Dermis microvascular lymphatic vessel endothelial cell (primary cell): Measurements from ENCODE around the gene CCL27. TPM values are rescaled to one million over a fixed set of nuclear protein-coding genes. Genes with fewer than 3 reads are reported as not detected.
A peak's percentile ranks its signal among the peaks of the same experiment; 100 is the strongest.

Experiments used
- DNase-seq, 2 donors: peaks; one replicate each; pipeline versions ENCODE4 v3.0.0 to v3.0.0-alpha.2; 2010; ENCODE audit warnings: low read depth in 2 of 2
- total RNA-seq: library from RNA; depleted of rRNA; stranded (reverse); fragments of >200 nt; gene quantifications from 2 replicates; pipeline ENCODE4 v1.2.1, GENCODE V29; 2014

Gene CCL27
- total RNA-seq, 1 donor from 2014 or later = not detected

DNA sequence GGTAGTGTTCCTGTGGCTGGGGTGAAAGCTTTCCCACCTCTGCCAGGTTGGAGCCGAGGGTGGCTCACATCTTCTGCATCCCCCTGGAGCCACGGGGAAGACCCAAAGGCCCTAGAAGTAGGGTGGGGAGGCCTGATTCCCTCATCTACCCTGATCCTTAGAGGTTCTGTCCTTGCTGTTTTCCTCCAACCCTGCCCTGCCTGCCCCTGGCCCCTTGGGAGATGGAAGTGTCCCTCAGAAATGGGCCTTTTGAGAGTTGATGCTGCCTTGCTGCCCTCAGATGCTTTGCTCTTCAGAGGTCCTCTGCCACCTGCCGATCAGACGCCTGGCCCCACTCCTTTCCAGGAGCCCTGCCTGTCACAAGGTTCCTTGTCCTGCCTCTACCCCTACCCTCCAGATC, 22.4 kb upstream of the CCL27 start:
- DNase-seq = no peak

DNA sequence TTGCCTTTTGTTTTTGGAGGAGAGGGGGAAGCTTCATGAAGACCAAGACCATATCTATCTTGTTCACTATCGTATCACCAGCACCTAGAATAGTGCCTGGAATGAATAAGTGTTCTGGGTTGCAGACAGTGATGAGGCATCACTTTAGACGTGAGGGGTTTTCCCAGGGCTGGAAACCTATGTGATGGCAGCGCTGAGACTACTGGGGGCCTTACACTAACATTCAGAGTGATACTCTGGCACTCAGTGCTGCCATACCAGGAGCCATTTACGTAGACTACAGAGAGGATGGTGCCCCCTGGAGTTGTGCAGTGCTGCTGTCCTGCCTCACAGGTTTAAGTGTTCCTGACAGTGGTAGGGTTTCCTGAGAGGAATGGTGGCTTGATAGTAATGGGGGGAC, 21.7 kb upstream of the CCL27 start:
- no peak for DNase-seq

DNA sequence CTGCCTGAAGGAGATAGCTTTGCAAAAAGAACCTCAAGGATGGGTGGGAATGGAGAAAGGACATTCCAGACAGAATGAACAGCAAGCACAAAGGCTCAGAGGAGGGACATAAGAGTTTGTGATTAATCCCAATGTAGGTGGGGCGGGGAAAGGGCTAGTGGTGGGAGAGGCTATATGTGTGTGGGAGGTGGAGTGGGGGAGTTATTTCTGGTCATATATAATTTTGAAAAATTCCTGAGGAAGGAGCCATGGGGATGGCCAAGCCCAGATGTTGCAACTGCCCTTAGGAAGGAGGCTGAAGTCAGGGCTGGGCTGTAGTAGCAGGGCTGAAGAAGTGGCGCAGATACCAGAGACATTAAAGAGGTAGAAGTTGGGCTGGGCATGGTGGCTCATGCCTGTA, 13.4 kb upstream of the CCL27 start:
- no peak for DNase-seq

- DNase-seq = peak; percentile 60 to 81
Measured at GRCh38 chr9:34675048-34675714, 12.7 kb upstream of the CCL27 start.

GRCh38 chr9:34674440-34674839, 12.0 kb upstream of the CCL27 start:
- no peak for DNase-seq

GRCh38 chr9:34671307-34671706, 8.8 kb upstream of the CCL27 start:
- no peak for DNase-seq

DNA sequence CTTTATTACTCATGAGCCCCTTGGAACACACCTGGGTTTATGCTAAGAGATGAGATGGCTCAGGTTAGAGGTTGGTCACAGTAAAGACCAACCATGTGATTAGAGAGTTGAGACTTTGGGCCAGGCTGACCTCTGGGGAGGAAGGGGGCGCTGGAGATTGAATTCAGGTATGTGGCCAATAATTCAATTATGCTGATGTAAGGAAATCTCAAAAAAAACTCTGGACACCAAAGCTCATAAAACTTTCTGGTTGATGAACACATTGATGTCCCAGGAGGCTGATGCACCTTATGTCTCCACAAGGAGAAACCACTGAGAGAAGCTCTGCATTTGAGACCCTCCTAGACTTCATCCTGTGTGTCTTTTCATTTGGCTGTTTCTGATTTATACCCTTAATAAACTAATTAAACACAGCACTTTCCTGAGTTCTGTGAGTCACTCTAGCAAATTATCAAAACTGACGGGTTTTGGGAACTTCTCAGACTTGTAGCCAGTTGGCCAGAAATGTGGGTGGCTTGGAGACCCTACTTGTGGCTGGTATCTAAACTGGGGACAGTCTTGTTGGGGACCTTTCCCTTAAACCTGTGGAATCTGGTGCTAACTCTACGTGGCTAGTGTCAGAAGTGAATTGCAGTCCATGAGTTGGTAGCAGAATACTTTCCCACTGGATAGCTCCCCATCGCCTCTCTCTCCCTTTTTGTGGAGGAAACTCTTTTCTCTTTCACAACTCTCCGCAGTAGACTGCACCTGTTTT, 7.5 kb upstream of the CCL27 start:
- no peak for DNase-seq

GRCh38 chr9:34665381-34666250, 3.2 kb upstream of the CCL27 start:
- peak; percentile 34 to 87 for DNase-seq

GRCh38 chr9:34665067-34665380, 2.6 kb upstream of the CCL27 start:
- DNase-seq = no peak

DNA sequence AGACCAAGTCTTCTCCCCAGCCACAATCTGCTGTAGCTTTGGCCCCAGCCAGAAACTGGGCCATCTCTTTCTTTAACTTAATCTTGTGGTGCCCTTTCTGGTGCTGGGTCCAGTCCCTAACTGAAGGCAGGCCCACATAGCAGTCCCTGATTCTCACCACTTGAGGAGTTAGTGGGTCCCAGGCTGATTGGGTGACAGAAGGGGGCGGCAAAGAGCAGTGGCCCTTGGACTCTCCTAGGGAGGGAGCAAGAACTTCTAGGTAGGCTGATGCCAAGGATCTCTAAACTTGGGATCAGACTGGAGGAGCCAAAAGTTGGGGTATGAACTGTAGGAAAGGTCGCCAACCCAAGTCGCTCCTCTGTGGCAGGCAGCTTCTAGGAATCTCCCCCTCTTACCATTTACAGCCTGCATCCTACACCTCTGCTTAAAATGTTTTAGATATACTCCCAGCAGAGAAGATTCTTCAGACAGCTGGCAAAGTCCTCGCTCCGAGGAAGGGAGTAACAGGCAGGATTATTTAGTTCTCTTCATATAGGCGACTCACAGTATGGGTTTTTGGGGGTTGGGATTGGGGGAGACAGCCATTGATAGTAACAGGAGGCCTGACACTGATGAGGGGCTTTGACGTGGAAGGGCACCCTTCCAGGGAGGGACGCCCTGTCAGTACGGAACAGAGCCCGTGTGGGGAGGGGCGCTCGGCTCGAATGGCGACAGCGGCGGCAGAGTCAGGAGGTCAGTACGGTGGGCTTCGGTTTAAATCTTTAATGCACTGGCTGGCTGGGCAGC, 2.0 kb upstream of the CCL27 start:
- peak in 1 of 2 donors; percentile 66 for DNase-seq

- no peak for DNase-seq
Measured at GRCh38 chr9:34663303-34663605, 797 bp upstream of the CCL27 start.

DNA sequence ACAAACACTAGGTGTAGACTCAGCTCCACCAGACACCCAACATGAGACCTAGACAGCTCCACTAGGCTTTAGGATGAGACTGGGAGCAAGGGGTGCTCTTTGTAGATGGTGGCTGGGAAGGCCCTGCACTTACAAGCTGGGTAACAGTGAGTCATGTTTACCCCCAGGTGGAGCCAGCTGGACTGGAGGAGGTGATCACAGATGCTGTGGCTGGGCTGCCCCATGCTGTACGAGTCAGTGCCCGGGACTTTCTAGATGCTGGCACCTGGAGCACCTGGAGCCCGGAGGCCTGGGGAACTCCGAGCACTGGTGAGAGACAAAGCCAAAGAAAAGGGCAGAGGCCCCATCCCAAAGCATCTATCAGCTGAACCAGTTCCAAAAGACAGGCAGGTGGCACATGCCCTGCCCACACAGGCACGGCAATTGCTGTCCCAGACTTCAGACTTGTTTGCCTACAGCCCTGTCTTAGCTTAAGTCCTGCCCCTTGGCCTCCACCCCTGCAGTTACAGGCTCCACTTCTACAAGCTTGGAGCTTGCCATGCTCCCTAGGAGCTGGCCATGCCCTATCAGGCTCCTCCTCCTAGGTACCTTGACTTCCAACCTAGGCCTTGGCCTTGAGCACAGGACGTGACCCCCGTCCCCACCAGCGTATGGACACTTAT, 2.7 kb downstream of the CCL27 start:
- DNase-seq = no peak

- DNase-seq = no peak
Measured at GRCh38 chr9:34658461-34658860, 4.0 kb downstream of the CCL27 start.

GRCh38 chr9:34656992-34657391, 5.5 kb downstream of the CCL27 start:
- DNase-seq = no peak

GRCh38 chr9:34655394-34655793, 7.1 kb downstream of the CCL27 start:
- no peak for DNase-seq

DNA sequence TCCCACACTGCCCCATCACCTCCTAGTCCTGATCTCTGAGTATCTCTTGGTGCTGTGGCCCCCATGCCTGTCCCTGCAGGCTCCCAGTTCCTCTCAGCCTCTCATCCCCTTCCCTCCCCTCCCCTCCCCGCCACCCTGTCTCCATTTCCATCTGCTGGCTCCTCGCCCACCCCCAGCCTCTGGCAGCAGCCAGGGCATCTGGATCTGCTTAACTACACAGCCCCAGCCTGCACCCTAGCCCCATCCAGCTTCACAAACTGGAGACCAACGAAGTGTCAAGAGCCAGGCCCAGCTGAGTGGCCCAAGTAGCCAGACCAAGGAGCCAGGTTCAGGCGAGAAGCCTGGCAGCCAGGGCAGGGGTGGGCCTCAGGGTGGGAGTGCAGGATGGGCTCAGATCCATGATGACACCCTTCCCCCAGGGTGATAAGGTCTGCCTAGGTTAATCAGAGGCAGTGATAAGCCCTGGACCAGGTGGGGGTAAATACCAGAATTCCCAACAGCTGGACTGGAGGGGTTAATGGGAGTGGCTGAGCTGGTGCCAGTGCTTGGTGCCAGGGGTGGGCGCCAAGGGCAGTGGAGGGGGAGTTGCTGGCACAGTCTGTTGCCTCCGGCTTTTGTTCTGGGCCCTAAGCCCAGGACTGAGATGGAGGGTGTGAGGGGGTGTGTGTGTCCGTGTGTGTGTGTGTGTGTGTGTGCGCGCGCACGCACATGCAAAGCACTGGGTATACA, 8.0 kb downstream of the CCL27 start:
- DNase-seq = peak in 1 of 2 donors; percentile 25

GRCh38 chr9:34653151-34654072, 9.0 kb downstream of the CCL27 start:
- peak in 1 of 2 donors; percentile 38 for DNase-seq

DNA sequence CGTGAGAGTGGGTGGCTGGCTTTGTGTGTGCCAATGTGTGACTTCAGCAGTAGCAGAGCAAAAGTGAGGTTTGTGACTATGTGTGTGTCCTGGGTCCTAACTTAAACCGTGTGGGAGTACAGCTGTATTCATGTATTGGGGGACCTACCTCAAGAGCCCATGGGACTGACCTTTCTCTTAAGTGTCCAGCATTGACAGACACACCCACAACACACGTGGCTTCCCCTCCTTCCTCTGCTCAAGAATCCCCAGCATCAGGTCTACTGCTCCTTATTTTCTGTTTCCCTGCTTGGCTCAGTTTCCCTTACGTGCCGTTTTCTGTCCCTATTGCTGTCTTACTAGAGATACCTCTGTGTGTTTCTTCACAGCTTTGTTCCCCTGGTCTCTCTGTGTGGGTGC, 9.9 kb downstream of the CCL27 start:
- DNase-seq = no peak

DNA sequence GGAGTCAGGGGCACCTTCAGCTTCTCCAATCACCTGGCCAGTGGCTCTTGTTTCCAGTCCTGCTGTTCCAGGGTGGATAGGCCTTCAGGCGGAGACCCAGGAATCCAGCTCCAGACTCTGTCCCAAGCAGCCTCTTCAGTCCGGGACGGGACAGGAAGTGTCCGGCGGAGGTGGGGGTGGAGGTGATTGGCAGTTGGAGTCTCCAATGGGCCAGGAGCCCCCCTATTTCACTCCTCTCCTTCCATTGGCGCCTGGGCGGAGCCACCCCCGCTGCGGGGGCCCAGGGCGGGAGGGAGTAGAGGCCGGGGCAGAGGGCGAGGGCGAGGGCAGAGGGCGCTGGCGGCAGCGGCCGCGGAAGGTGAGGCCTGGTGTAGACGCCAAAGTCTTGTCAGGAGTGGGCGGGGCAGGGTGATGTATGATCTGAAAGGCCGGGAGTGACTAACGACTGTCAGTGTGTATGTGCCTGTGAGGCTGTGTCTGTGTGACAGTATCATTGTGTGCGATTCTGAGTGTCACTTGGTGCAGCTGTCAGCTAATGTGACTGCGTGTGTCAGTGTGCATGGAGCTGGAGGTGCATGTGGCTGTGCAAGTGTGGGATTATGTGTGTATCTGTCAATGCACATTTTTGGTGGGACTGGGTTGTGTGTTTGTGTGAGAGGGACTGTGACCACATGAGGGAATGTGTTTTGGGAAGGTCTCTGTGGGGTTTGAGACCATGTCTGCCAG, 10.4 kb downstream of the CCL27 start, which contains the start of gene IL11RA:
Gene IL11RA, plus strand, starts transcription at position 310 of the 726 bp plus-strand sequence. CDS start 3,033 bp downstream, outside the sequence.
- DNase-seq = peak; percentile 82 to 89
